Epithelial cell of esophagus (primary cell): ENCODE data around the gene PLEKHA7.

Source experiments
- DNase-seq: peaks from one replicate; pipeline ENCODE4 v3.0.0; 2010; ENCODE audit warnings: low read depth
- H3K4me3 ChIP-seq: 2 replicates; pipeline ENCODE4 v1.5.1; 2011; ENCODE audit warnings: mild to moderate bottlenecking, low read length, control low read depth
- CTCF ChIP-seq: IDR thresholded peaks from 2 replicates; pipeline ENCODE4 v1.5.1; 2011; ENCODE audit warnings: low read depth, mild to moderate bottlenecking, low read length, control low read depth, inconsistent platforms; ENCODE audit not compliant: insufficient read depth; ENCODE audit errors: missing control alignments

PLEKHA7 gene

GRCh38 chr11:16771350-16772140, 242.7 kb downstream of the PLEKHA7 start:
- no peak for DNase-seq
- no peak for TF ChIP-seq CTCF

DNA sequence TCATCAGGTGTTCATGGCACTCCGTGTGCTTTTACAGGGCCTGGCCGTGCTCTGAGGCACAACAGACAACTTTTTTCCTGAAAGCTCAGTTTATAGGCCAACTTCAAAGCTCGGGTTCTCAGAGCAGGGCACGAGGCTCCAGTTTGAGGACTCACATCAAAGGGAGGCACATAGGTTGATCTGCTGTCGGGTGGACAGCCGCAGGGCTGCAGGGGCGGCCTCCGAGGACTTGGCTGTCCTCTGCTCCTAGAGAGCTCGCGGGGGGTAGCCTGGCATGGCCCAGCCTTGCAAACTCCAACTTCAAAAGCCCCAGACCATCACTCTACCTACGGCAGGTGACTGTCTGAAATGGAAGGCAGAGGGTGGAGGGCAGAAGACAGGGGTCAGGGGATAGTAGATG, 244.2 kb downstream of the PLEKHA7 start:
- no peak for TF ChIP-seq CTCF
- no peak overlapping the region for H3K4me3 ChIP-seq
- no peak for DNase-seq

More at GRCh38 chr11:16771350-16772140, 242.7 kb downstream of the PLEKHA7 start:
- H3K4me3 ChIP-seq: no peak overlapping the region

DNA sequence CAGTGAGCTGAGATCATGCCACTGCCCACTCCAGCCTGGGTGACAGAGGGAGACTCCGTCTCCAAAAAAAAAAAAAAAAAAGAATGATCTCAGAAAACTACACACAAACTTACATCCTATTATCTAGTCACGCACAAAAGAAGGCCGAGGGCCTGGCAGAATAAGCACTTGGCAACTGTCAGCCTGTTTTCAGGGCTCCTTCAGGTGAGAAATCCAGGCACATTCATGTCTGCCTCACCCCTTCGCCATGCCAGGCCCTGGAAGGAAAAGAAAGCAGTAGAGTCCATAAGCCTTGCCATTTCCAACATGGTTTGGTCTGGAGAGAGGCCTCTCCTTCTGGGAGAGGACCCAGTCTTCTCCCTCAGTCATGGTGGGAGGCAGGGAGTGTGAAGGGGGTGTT, 244.8 kb downstream of the PLEKHA7 start:
- H3K4me3 ChIP-seq: no peak overlapping the region
- no peak for TF ChIP-seq CTCF
- no peak for DNase-seq

- no peak overlapping the region for H3K4me3 ChIP-seq
- no peak for DNase-seq
- TF ChIP-seq CTCF: no peak
Observed at GRCh38 chr11:16767957-16768356, 246.3 kb downstream of the PLEKHA7 start.

- no peak overlapping the region for H3K4me3 ChIP-seq
- no peak for TF ChIP-seq CTCF
- no peak for DNase-seq
Observed at GRCh38 chr11:16767137-16767536, 247.1 kb downstream of the PLEKHA7 start.

GRCh38 chr11:16764888-16765287, 249.3 kb downstream of the PLEKHA7 start:
- no peak for TF ChIP-seq CTCF
- no peak for DNase-seq
- no peak overlapping the region for H3K4me3 ChIP-seq

GRCh38 chr11:16763746-16764145, 250.5 kb downstream of the PLEKHA7 start:
- TF ChIP-seq CTCF: no peak
- no peak for DNase-seq
- H3K4me3 ChIP-seq: no peak overlapping the region
